ENCODE results near the gene CAPZB.

Gene CAPZB

DNA sequence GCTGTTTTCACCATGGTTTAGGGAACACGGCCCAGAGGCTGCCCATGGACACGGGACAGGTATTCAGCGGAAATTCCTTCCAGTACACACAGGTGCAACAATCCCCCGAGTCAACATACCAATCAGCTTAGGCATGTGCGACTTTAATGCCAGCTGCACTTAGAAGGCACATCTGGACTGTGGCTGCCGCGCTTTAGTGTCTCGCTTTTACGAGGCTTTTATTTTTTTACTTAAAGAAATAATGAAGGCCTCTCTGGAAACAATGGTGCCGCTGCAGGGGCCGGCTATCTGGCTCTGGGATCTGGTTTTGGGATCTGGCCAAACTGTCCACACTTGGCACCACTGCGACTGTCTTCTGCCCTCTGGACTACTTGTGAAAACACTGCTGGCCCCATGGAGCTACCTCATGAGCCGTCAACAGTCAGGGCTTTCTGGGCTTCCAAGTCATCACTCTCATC, 117.7 kb downstream of the CAPZB start:
- DNase-seq (ENCODE audit: low read depth), result no peak

DNA sequence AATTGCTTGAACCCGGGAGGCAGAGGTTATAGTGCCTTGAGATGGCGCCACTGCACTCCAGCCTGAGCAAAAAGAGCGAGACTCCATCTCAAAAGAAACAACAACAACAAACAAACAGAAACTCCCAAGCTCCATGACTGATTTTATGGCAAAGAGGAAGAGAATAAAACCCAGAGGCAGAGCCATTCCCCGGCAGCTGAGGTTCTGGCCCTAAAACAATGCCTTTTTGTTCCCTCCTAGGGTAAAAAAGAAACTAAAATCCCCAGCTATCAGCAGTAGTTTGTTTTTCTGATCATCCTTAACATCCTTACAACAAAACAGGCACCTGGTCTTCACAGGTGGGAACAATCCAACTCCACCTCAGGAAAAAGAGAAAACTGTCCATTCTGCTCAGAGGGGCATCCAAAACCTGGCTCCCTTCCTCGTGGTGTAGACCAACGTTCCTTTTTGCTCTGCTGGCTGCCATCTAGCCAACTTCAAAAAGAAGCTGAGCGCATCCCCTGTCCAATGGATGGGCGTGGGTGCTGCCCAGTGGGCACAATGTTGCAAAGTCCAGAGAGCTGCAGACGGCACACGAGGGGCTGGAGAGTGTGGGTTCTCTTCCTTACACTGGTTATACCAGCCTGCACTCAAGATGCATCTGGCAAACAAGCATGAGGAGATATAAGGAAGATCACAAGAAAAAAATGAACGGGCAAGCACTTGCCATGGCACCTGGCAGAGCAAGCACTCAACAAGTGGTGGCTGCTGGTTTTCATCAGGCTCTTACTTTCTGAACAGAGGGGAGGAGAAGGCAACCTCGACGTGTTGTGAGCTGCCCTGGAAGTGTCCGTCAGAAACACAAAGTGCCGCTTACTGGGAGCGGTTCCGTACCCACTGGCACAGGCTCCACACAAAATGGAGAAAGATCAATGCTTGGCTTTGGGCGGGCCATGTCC, 118.5 kb downstream of the CAPZB start:
- DNase-seq (ENCODE audit: low read depth), result no peak

DNA sequence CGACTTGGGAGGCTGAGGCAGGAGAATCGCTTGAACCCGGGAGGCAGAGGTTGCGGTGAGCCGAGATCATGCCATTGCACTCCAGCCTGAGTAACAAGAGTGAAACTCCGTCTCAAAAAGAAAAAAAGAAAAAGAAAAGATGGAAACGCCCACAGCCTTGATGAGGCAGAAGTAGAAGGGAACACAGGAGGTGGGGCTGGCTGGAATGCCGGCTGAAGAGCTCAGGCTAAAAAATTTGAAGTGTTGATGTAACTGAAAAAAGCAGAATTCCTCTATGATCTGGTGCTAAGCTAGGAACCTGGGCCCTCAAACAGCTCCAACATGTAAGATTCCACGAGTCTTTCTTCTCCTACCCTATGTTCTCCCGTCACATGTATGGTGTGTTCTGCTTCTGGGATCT, 119.6 kb downstream of the CAPZB start:
- no peak for DNase-seq (ENCODE audit: low read depth)

DNA sequence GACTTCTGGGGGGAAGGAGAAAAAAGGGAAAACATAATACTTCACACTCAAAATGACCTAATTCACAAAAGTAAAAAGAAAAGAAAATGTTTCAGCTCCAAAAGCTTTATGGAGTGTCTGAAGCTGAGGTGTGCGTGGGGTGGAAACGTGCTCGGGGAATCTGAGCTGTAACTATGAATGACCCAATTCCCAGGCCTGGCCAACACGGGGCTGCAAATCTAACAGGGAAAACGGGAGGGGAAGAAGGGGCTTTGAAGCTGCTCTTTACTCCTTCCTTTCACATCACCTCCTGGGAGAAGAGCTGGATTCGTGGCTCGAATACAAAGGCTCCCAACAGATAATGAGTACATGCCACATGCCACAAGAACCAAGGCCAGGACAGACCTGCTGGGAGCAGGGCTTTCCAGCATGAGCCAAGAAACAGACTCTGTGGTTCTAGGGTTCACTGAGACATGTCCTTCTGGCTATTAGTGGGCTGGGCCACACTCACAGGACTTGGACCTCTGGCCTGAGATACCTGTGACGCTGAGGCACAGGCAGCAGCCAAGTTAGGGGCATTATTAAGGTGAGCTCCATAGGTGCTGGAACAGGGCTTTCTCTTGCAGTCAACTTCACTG, 121.7 kb downstream of the CAPZB start:
- DNase-seq (ENCODE audit: low read depth), result no peak

DNA sequence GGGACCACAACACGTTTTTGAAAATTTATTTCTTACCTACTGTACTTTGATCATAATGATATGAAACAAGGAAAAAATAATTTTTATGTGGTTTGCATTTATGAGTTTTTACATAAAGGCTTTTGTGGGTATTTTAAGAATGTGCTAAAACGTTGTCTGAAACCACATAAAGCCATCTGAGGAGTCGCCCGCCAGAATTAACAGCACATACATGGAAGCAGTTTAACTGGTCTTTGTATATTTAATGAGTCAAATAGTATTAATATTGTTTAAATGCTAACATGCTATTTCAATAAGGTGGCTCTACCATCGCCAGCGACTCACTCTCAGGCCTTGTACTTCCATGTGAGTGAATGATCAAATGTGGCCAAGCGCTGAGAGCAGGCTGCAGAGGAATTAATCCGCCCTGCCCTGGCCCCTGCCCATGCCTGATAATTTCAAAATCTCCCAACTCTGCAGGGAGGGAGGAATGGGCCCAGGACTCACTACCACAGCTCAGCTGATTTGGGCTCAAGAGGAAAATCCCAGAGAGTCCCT, 123.7 kb downstream of the CAPZB start:
- DNase-seq (ENCODE audit: low read depth), result no peak

DNA sequence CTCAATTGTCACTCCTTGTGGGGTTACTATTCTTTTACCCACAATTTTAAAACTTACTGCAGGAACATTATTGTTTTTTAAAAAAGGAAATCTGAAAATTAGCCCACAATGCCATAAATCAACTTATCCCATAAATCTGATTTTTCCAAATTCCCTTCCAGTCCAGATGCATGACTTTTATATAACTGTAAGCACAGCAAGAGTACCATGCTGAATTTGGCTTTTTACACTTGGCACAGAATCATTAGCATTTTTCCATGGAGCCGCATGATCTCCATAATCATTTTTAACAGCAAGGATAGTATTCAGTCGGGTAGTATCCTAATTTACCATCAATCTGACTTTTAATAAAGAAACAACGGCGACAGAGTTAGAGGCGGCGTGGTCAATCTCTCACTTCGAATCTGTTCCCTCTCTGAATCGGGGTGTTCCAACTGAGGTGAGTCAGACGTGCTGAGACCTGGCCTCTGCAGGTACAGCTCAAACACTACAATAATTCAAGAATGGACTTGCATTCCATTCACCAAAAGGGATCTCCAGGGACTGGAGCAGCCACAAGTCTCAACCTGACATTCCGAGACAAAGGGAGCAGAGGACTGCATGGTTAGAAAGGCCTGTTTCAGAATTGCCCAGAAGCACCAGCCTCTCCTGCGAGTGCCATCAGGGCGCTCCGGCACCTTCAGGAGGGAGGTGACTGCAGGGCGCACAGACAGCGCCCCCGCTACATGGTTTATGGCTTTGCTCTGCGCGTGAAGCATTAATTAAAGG, 124.3 kb downstream of the CAPZB start:
- no peak for DNase-seq (ENCODE audit: low read depth)

DNA sequence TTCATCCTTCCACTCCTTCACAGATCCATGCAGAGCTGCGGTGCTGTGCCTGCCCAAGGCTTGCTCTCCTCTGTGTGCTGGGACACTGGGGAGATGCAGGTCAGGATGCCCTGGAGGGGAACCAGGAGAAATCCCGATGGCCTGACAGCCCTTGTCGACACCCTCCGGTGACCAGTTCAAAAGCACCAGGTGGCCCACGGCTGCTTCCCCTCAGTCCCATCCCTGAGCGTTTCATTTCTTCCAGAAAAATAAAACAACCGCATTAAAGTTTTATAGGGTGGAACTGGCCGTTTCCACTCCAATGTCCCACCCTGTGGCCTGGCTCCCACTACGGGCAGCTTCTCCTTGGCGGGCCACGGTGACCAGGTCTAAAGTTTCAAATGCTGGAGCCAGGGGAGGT, 124.9 kb downstream of the CAPZB start:
- no peak for DNase-seq (ENCODE audit: low read depth)

DNA sequence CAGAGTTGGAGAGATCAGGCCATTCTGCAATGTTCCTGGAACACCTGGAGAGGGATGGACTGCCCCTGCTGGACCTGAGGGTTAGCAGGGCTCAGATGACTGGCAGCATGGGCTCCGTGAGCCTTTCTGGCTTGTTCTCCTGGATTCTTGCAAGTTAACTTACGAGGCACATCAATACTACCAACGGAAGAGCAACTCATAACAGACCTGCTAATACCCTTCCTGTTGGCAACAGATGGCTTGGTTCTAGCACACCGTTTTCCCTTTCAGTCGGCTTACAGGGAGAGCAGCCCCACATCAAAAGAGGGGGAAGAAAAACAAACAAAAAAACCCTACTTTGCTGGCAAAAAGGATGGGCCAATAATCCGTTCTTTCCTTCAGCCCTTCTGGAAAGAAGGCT, 125.3 kb downstream of the CAPZB start:
- no peak for DNase-seq (ENCODE audit: low read depth)

DNA sequence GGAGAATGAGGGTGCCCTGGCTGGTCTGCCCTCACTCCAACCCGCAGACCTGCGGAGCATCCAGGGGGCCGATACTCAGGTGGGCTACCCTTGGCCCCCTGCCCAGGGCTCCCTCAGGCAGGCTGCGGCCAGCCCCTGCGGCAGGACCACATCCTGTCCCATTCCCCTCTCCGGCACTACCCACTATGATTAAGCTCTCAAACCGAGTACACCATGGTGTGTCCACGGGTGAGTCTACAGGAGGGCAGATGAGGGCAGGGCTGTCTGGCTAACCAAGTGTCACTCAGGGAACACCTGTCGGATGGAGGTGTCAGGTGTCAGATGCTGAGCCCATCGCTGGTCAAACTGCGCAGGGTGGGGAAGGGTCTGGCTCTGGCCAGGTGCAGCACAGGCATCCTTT, 126.0 kb downstream of the CAPZB start:
- no peak for DNase-seq (ENCODE audit: low read depth)

DNA sequence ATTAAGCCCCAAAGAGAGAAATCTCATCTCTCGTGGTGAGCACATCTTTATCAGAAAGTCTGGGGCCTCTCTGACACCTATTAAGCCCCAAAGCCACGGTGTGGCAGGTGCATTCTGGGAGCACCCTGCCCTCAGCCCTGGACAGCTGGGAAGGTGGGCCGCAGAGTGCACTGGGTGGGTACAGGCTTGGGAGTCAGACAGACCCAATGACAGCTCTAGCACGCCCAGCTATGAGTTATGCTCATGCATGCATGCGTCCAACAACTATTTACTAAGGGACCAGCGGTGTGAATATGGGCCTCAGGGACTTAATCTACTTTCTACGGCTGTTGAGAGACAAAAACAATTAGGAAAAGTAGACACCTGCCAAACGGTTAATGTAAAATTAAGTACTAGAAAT, 126.6 kb downstream of the CAPZB start:
- DNase-seq (ENCODE audit: low read depth), result no peak

DNA sequence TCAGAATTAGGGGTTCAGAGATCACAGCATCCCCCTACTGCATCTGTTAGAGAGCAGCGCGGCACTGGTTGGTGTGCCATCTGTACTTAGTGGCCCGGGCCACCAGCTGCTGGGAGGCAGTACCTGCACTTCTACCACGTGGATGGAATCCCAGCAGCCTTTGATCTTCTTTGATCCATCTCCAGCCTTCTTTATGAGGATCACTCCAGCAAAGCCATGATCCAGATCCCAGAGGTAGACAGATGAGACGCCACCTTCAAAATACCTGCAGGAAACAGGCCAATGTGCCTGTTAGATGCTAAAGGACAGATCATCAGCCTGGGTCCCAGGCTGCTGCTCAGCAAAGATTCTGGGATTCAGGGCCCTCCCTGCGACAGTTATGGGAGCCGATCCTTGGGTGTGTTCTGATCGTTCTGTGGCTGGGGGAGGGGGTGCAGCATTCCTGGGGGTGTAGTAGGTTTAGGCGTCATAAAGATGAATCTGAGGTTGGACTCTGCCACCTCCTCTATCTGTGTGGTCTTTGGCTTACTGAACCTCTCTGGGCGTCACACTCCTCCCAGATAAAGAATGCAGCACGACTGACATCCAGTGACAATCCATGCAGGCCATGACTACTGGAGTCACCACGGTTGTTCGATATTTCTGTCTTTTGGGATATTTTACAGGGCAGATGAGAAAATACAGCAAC, 127.9 kb downstream of the CAPZB start:
- DNase-seq (ENCODE audit: low read depth), result no peak

DNA sequence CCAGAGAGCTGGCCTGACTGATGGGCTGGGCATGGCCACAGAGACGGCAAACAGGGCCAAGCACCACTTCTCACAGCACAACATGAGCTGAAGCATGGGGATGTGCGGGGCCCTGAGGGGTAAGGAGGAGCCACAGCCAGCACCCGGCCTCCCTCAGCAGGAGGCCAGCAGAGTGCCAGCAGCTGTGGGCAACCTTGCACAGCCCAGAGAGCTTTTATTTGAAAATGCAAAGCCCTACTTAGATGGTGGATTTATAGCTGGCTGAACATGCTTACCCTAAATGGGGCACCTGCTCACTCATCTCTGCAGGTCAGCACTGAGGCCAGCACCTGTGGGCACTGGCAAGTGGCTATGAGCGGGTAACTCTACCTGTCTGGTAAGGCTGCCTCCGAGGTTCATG, 129.1 kb downstream of the CAPZB start:
- no peak for DNase-seq (ENCODE audit: low read depth)

DNA sequence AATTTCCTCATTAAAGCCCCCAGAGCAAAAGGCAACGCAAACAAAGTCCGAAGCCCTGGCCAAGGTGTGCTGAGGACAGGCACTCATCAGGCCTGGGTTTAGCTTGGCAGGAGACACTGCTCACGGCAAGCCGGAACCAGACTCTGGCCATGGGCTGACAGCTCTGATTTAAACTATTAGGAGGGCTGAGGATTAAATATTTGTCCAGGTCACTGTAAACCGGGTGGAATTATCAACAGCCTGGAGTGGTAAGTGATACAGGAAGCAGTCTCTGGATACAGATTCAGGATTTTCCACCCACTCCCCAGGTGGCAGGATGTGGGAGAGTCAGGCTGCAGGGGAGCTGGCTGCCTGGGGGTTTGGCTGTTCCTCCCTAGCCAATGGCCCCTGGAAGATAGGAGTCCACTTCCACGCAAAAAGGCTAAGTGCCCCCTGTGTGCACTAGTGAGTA, 130.8 kb downstream of the CAPZB start:
- no peak for DNase-seq (ENCODE audit: low read depth)

DNA sequence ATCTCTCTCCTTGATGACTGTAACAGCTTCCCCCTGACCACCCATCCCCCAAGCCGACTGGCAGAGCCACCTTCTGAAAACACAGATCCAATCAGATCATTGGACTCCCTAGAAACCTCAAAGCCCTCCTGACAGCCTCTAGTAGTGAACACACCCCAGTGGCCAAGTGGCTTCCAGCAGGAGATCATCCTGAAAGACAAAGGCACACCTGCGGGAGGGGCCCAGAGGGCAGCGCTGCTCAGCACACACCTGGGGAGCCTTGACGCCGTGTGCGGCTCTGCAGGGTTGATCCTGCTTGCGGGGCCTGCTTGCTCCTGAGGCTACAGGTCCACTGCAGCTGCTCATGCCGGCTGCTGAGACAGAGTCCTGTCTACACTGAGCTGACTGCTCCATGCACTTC, 131.7 kb downstream of the CAPZB start:
- DNase-seq (ENCODE audit: low read depth), result no peak

DNA sequence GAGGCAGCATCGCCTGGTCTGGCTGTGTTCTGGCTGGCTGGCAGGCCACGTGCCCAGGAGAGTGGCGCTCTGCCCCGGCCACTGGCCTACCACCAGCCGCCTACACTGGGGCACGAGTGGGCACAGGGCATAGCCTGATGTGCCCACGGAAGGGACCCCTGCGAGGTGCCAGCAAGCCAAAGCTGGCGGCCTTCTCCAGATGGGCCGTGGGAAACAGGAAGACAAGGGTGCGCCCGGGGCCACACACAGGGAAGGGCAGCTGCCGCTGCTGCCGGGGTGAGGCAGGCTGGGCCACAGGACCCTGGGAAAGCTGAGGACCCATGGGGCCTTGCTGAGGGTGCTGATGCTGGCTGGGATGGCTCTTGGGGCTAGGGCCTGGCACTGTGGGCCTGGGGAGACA, 132.5 kb downstream of the CAPZB start:
- DNase-seq (ENCODE audit: low read depth), result no peak

DNA sequence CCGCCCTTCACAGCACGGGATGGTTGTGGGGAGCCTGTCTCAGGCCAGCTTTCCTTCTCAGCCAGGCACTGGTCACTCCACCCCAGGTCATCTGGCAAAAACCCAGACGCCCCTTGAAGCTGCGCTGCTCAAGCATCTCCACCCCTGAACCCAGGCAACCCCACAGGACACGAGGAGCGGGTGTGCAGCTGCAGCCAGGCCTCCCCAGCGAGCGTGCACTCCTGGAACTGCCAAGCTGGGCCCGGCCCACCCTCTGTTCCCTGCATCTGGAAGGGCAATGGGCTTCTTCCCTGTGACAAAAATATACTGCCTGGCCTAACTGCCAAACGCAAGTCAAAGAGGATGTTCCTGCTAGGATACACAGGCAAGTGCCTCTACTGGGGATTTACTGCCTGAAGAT, 133.5 kb downstream of the CAPZB start:
- no peak for DNase-seq (ENCODE audit: low read depth)

DNA sequence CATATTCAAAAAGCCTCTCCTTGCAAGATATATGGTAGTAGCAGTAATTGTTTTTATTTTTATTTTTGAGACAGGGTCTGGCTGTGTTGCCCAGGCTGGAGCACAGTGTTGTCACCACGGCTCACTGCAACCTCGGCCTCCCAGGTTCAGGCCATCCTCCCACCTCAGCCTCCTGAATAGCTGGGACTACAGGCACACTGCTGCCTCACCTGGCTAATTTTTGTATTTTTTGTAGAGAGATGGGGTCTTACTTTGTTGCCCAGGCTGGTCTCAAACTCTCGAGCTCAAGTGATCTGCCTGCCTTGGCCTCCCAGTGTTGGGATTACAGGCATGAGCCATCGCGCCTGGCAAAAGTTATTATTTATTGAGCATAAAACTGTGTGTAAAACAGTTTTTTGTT, 134.8 kb downstream of the CAPZB start:
- DNase-seq (ENCODE audit: low read depth), result no peak

DNA sequence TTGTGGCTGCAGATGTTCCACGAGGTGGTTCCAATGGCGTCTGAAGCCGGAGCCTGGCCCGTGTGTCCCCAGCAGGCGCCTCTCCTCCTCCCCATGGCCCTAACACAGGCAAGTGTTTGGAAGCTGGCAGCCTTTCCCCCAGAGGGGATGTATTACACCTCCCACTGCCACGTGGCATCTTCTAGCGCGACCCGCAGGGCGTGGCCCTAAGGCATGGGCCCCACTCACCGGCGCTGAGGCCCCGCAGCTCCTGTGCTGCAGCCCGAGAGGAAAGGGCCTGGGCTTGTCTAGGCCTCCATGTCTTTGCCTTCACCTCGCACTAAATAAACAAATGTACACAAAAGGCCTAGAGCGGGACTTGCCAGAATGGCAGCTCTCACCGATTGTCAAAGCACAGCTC, 135.3 kb downstream of the CAPZB start:
- no peak for DNase-seq (ENCODE audit: low read depth)

DNA sequence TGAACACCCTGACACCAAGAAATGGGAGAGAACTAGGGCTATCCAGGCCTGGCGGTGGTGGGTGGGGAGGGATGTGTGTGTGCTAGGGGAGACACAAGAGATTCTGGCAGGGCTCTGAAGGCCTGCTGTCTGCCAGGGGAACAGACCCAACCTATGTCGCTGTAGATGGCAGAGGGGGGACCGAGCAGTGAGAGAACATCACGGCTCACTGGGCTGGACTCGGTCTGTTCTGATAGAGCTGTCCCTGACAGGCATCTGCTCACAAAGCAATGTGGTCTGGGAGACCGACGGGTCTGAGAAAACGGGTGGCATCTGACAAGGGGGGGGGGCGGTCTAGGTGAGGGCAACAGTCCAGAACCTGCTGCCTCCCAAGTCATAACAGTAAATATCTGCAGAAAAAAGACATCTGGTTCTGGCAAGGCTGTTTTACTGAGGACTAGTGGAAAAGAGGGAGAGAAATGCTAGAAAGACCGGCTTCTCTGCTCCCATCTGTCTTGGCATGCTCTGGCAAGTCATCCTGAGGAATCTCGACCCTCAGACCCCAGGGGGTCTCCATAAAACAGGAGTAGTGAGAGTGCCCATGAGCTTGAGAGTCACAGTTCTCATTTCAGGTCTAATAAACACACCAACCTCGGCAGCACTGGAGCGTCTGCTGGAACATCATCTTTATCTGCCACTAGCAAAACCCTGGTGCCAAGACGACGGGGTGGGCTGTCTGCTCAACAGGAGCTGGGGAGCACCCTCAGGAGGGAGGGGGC, 136.7 kb downstream of the CAPZB start:
- no peak for DNase-seq (ENCODE audit: low read depth)

DNA sequence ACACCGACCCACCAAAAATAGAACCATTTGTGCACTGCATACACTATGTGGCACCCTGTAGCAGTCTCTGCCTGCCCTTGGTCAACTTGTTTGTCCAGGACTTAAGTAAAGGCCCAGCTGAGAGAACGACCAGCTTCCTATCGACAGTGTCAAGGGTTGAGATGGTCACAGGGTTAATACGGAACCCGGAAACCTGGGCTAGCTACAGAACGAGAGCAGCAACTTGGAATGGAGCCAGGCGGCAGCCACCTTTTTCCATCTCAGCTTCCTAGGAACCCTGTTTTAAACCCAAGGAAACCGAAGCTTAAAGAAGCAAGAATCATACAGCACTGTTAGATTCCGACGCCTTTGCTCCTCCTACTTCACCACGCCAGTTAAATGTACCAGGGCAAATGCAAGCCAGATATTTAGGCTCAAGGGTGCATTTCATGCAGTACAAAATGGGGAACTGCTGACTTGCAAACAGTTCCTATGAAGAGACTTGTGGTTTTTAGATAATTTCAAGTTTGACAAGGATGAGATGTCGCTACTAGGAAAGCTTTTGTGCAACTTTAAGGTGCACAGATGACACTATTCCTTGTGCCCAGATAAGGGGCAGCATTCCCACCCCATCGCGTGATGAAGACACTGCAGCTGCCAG, 137.7 kb downstream of the CAPZB start:
- no peak for DNase-seq (ENCODE audit: low read depth)

DNA sequence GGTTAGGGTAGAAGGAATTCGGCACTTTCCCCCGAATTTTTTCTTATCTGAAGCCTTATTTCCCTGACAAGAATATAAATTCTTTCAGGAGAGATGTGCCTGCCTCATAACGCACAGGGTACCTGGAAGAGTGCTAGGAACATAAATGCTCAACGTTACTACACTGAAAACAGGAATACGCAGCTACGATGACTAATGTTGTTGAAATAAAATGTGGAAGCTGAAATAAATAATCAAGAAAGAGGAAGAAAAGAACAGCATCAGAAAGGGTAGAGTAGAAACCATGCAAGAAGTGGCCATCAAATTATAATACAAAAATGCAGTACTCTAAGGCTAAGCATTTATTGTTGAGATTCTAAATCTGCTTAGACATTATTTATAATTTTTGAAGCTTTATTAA, 139.3 kb downstream of the CAPZB start:
- DNase-seq (ENCODE audit: low read depth), result no peak
